ENCODE results near the gene SORCS2. TPM values are rescaled to one million over a fixed set of nuclear protein-coding genes. Genes with fewer than 3 reads are reported as not detected.

Gene SORCS2
- total RNA-seq, 4 donors from 2014 or later = 0.07 to 1.2 (median 0.11) TPM

DNA sequence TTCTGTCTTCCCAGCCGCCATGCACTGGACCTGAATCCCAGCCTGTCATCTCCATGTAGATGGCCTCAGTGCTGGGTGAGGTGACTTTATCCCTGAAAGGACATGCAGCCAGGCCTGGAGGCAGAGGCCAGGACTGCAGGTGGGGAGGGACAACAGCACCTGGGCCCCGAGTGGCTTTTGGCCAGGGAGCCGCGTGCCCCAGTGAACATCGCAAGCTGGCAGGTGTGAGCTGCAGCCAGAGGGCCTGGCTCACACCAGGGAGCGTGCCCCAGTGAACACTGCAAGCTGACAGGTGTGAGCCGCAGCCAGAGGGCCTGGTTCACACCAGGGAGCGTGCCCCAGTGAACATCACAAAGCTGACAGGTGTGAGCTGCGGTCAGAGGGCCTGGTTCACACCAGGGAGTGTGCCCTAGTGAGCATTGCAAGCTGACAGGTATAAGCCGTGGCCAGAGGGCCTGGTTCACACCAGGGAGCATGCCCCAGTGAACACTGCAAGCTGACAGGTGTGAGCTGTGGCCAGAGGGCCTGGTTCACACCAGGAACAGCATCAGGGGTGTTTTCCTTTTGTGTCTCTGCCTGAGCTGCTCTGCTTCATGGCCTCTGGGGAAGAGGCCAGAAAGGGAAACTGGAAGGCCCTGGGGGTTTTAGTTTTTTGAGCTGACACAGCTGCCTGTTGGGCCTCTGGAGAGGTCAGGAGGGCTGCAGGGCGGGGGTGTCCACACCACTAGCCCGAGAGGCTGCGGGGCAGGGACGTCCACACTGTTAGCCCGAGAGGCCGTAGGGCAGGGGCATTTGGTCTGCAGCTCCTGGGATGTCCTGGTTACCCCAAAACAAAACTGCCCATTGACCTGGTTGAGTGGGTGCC is 265.1 kb downstream of the SORCS2 start:
- Histone ChIP-seq H3K9me3 (no peaks in the 10 kb centered on the region), H3K4me1 (no peaks in the 10 kb centered on the region), H3K4me3 (no peak overlapping the region), H3K27me3 (peaks cover 12 to 17% (median 16%) of the 10 kb centered on the region in 3 donors), H3K36me3 (no peaks in the 10 kb centered on the region), H3K27ac (no peak overlapping the region)
- in situ Hi-C loops (cut with MboI; ENCODE audit: low sequenced_read_pairs in 4 of 4) = no loop called here
- no peak for ATAC-seq
- no peak for DNase-seq
- TF ChIP-seq POLR2A (IDR thresholded peaks at IDR 0.05) = no peak
- TF ChIP-seq, protein P1, sequence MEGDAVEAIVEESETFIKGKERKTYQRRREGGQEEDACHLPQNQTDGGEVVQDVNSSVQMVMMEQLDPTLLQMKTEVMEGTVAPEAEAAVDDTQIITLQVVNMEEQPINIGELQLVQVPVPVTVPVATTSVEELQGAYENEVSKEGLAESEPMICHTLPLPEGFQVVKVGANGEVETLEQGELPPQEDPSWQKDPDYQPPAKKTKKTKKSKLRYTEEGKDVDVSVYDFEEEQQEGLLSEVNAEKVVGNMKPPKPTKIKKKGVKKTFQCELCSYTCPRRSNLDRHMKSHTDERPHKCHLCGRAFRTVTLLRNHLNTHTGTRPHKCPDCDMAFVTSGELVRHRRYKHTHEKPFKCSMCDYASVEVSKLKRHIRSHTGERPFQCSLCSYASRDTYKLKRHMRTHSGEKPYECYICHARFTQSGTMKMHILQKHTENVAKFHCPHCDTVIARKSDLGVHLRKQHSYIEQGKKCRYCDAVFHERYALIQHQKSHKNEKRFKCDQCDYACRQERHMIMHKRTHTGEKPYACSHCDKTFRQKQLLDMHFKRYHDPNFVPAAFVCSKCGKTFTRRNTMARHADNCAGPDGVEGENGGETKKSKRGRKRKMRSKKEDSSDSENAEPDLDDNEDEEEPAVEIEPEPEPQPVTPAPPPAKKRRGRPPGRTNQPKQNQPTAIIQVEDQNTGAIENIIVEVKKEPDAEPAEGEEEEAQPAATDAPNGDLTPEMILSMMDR (IDR thresholded peaks at IDR 0.05 in 4 of 5, conservative IDR thresholded peaks at IDR 0.05 in 1 of 5) = no peak
- intact Hi-C loops (cut with DNase I; ENCODE audit: low total_unique reads) = no loop called here

DNA sequence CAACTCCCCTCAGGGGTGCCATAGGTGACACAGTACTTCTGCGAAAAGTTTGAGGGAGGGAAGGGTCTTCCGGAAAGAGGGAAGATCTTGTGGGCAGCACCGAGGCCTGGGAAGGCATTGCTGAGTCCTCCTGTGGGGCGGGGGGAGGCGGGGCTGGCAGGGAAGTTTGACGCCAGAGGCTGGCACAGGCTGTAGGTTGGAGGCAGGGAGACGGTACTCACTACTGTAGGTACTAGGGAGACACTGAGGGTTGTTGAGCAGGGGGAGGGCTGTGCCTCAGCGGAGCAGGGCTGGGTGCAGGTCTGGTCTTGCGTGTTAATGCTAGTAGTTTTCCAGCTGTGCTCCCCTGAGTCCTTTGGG is 265.7 kb downstream of the SORCS2 start:
- DNase-seq = no peak
- ATAC-seq = no peak
- in situ Hi-C loops (cut with MboI; ENCODE audit: low sequenced_read_pairs in 4 of 4) (no loop called here), intact Hi-C loops (cut with DNase I; ENCODE audit: low total_unique reads) (no loop called here)
- TF ChIP-seq, protein P1 (IDR thresholded peaks at IDR 0.05 in 4 of 5, conservative IDR thresholded peaks at IDR 0.05 in 1 of 5) = no peak
- no peak for TF ChIP-seq POLR2A (IDR thresholded peaks at IDR 0.05)
- Histone ChIP-seq H3K27ac (no peak overlapping the region), H3K9me3 (no peaks in the 10 kb centered on the region), H3K36me3 (no peaks in the 10 kb centered on the region), H3K4me3 (no peak overlapping the region), H3K27me3 (peaks cover 15 to 19% (median 16%) of the 10 kb centered on the region in 3 donors), H3K4me1 (no peaks in the 10 kb centered on the region)

DNA sequence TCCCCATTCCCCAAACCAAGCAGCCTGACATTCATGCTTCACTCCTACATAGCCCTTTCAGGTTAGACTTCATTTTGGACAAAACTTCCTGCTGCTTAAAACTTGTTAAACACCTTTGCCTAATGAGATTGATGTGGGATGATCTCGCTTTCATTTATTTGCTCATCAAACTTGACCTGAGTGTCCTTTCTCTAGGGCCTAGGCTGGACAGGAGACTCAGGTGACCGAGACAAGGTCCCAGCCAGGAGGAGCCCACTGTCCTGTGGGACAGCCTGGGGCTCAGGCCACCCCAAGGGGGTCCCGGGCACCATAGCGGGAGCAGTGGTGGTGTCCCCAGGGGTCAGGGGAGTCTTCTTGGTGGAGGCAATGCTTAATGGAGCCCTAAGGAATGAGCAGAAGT is 266.1 kb downstream of the SORCS2 start:
- ATAC-seq = no peak
- DNase-seq = no peak
- in situ Hi-C loops (cut with MboI; ENCODE audit: low sequenced_read_pairs in 4 of 4) (no loop called here), intact Hi-C loops (cut with DNase I; ENCODE audit: low total_unique reads) (no loop called here)
- no peak overlapping the region for H3K27ac ChIP-seq
- H3K4me1 ChIP-seq = no peaks in the 10 kb centered on the region
- peaks cover 15 to 19% (median 16%) of the 10 kb centered on the region in 3 donors for H3K27me3 ChIP-seq
- no peak overlapping the region for H3K4me3 ChIP-seq
- H3K9me3 ChIP-seq = no peaks in the 10 kb centered on the region
- TF ChIP-seq, protein P1 (IDR thresholded peaks at IDR 0.05 in 4 of 5, conservative IDR thresholded peaks at IDR 0.05 in 1 of 5) = no peak
- TF ChIP-seq POLR2A (IDR thresholded peaks at IDR 0.05) = no peak
- H3K36me3 ChIP-seq = no peaks in the 10 kb centered on the region

DNA sequence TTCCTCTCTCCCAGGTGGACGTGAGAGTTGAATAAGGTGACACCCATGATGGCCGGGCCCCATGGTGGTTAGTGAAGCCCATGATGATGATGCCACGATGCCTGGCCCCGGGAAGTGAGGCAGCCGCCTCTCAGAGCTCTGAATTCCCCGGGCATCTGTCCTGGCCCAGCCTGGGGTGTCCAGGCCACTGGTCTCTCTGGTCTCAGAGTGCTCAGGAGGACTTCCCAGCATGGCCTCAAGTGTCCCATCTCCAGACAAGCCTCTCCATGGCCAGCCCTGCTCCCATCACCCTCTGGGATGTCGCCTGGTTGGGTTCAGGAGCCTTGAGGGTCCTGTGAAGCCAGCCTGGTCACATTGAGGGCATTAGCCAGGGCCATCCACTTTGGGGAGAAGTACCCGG is 267.1 kb downstream of the SORCS2 start:
- ATAC-seq (no peak), DNase-seq (no peak)
- intact Hi-C loops (cut with DNase I; ENCODE audit: low total_unique reads) = no loop called here
- in situ Hi-C loops (cut with MboI; ENCODE audit: low sequenced_read_pairs in 4 of 4) = no loop called here
- H3K4me1 ChIP-seq = no peaks in the 10 kb centered on the region
- H3K4me3 ChIP-seq = no peak overlapping the region
- H3K27me3 ChIP-seq = peaks cover 19 to 22% (median 22%) of the 10 kb centered on the region in 3 donors
- H3K9me3 ChIP-seq = no peaks in the 10 kb centered on the region
- H3K36me3 ChIP-seq = no peaks in the 10 kb centered on the region
- no peak overlapping the region for H3K27ac ChIP-seq
- no peak for TF ChIP-seq POLR2A (IDR thresholded peaks at IDR 0.05)
- TF ChIP-seq, protein P1 (IDR thresholded peaks at IDR 0.05 in 4 of 5, conservative IDR thresholded peaks at IDR 0.05 in 1 of 5) = no peak

All from gastrocnemius medialis (tissue), 4 donors.